HepG2 (cell line): ENCODE measurements around the gene INTS1. TPM values are rescaled to one million over a fixed set of nuclear protein-coding genes. Genes with fewer than 3 reads are reported as not detected.

Experiments
- ATAC-seq: fragments of 200-7000 bp; cut with Tn5 transposase; 3 replicates; pipeline ENCODE4 v1.9.1; 2020; ENCODE audit warnings: mild to moderate bottlenecking, moderate library complexity
- BruUV-seq: library from RNA; stranded (reverse); fragments of 400-500 nt; replicated peaks from 2 replicates; lab custom pipeline; 2021; lab: Mats Ljungman, UMichigan
- CTCF ChIA-PET: fragments of 300-600 bp; formaldehyde crosslinking; extraction: SDS; loops from one replicate; lab custom pipeline; 2021; ENCODE audit warnings: low total read pairs, inconsistent platforms, low intra/inter-chr PET ratio; lab: Yijun Ruan, JAX
- POLR2A ChIA-PET: fragments of 350-600 bp; sonication (Branson Sonifier 250); formaldehyde crosslinking; loops from one replicate; lab custom pipeline; 2020; ENCODE audit warnings: antibody characterized with exemption, inconsistent platforms; lab: Yijun Ruan, JAX
- DNase-seq: peaks from one replicate; pipeline ENCODE4 v3.0.0-alpha.2; 2015; ENCODE audit warnings: low spot score
- FAIRE-seq: peaks from 3 replicates; lab custom pipeline; 2011; peaks lifted over from hg19 to GRCh38; lab: Jason Lieb, UNC
- H2AFZ ChIP-seq: one replicate; pipeline ENCODE4 v1.6.1; 2011; ENCODE audit warnings: low read length, inconsistent platforms
- H3K27ac ChIP-seq: fragments of 300-600 bp; 3 replicates; pipeline ENCODE4 v1.8.0; 2011; ENCODE audit warnings: mixed run types, mild to moderate bottlenecking, mixed read lengths, low read length, inconsistent platforms; ENCODE audit not compliant: insufficient read depth; ENCODE audit errors: extremely low read length
- H3K27me3 ChIP-seq, 2 experiments: fragments of 200-600 bp in 1 of 2; 2 replicates in 1 of 2; 3 replicates in 1 of 2; pipeline versions ENCODE4 v1.6.0 to v1.8.0; 2011; ENCODE audit warnings: low read length in 2 of 2, mild to moderate bottlenecking in 2 of 2, moderate library complexity in 2 of 2, inconsistent platforms in 1 of 2; ENCODE audit not compliant: insufficient read depth in 2 of 2, control insufficient read depth in 1 of 2
- H3K36me3 ChIP-seq, 2 experiments: fragments of 200-600 bp in 1 of 2; replicated peaks in 1 of 2; 2 replicates in 1 of 2; 3 replicates in 1 of 2; pipeline versions ENCODE4 v1.5.1 to v1.8.0; 2011; ENCODE audit warnings: low read length in 2 of 2, inconsistent platforms in 1 of 2; ENCODE audit not compliant: insufficient read depth in 2 of 2, control insufficient read depth in 1 of 2
- H3K4me1 ChIP-seq: 2 replicates; pipeline ENCODE4 v1.5.1; 2012; ENCODE audit warnings: low read length, inconsistent platforms; ENCODE audit not compliant: insufficient read depth
- H3K4me2 ChIP-seq: 2 replicates; pipeline ENCODE4 v1.6.0; 2011; ENCODE audit warnings: low read depth, low read length, inconsistent platforms
- H3K4me3 ChIP-seq, 3 experiments: fragments of 200-600 bp in 1 of 3; sonication (generic), shearing (Covaris generic) in 1 of 3; replicated peaks in 1 of 3; 2 replicates each; pipeline ENCODE4 v1.5.1; 2011 to 2016; ENCODE audit warnings: low read length in 3 of 3, inconsistent platforms in 2 of 3, low read depth in 2 of 3, mild to moderate bottlenecking in 2 of 3, control low read depth in 1 of 3, mixed read lengths in 1 of 3; ENCODE audit not compliant: insufficient read depth in 1 of 3
- H3K79me2 ChIP-seq: one replicate; pipeline ENCODE4 v1.6.1; 2011; ENCODE audit warnings: low read length, inconsistent platforms; ENCODE audit not compliant: insufficient read depth
- H3K9ac ChIP-seq: 2 replicates; pipeline ENCODE4 v1.6.0; 2011; ENCODE audit warnings: mild to moderate bottlenecking, low read depth, low read length, inconsistent platforms; ENCODE audit not compliant: insufficient read depth
- H3K9me3 ChIP-seq: 2 replicates; pipeline ENCODE4 v1.5.1; 2012; ENCODE audit warnings: mild to moderate bottlenecking, low read length
- H4K20me1 ChIP-seq: 2 replicates; pipeline ENCODE4 v1.6.0; 2011; ENCODE audit warnings: inconsistent platforms, mild to moderate bottlenecking, low read length, moderate library complexity; ENCODE audit not compliant: insufficient read depth
- HES4 ChIP-seq: sonication (generic); formaldehyde crosslinking; IDR thresholded peaks from 2 replicates; pipeline ENCODE4 v1.9.0; 2021; ENCODE audit warnings: mild to moderate bottlenecking, missing genetic modification reagents, borderline replicate concordance
- HNRNPL ChIP-seq: fragments of 200-400 bp; formaldehyde crosslinking; IDR thresholded peaks from 2 replicates; pipeline ENCODE4 v1.6.1; 2017; ENCODE audit warnings: mild to moderate bottlenecking, low read depth, low read length
- ZNF329 ChIP-seq: sonication (generic); formaldehyde crosslinking; IDR thresholded peaks from 2 replicates; pipeline ENCODE4 v1.9.0; 2021; ENCODE audit warnings: low read depth, mild to moderate bottlenecking, missing genetic modification reagents
- ZNF547 ChIP-seq: sonication (generic); formaldehyde crosslinking; IDR thresholded peaks from 2 replicates; pipeline ENCODE4 v1.5.1; 2020; ENCODE audit warnings: mild to moderate bottlenecking, missing genetic modification reagents
- WGBS: methylation state at CpG from one replicate; pipeline ENCODE4 v1.1.6; 2017; ENCODE audit warnings: low lambda C conversion rate; 5-methylcytosine and 5-hydroxymethylcytosine counted together
- in situ Hi-C: cut with HindIII; loops from 2 replicates; pipeline ENCODE4 v1.10.0; 2017; ENCODE audit warnings: low pct_unique_long_range_greater_than_20kb; ENCODE audit not compliant: extremely low pct_ligation_motif_present
- intact Hi-C: fragments of 100-400 bp; cut with micrococcal nuclease; formaldehyde crosslinking; loops from one replicate; pipeline ENCODE4 v1.10.0; 2022; ENCODE audit not compliant: unreplicated experiment
- polyA plus RNA-seq, 8 experiments: library from polyadenylated mRNA; depleted of rRNA in 3 of 8; stranded (reverse) in 7 of 8; unstranded in 1 of 8; fragments of >200 nt; fragmentation: Illumina TruSeq in 4 of 8; extraction: Trizol in 4 of 8; gene quantifications; 2 replicates each; pipeline versions ENCODE4 v1.2.1 to v1.2.3, GENCODE V29; 2011 to 2016; ENCODE audit warnings: low read depth in 4 of 8, missing spikeins in 1 of 8, mixed read lengths in 1 of 8; ENCODE audit not compliant: insufficient read depth in 1 of 8
- total RNA-seq, 5 experiments: library from RNA; depleted of rRNA; stranded (reverse); fragments of >200 nt; fragmentation: Illumina TruSeq; extraction: Trizol; gene quantifications; 2 replicates each; pipeline ENCODE4 v1.2.3, GENCODE V29; 2016; ENCODE audit warnings: low read depth in 1 of 5

The INTS1 gene
- total and polyA plus RNA-seq, 2 of the 13 experiments (the other 11 are each of a cell fraction or from before 2014, with no cell fraction given) = 13.7 to 29.0 TPM

DNA sequence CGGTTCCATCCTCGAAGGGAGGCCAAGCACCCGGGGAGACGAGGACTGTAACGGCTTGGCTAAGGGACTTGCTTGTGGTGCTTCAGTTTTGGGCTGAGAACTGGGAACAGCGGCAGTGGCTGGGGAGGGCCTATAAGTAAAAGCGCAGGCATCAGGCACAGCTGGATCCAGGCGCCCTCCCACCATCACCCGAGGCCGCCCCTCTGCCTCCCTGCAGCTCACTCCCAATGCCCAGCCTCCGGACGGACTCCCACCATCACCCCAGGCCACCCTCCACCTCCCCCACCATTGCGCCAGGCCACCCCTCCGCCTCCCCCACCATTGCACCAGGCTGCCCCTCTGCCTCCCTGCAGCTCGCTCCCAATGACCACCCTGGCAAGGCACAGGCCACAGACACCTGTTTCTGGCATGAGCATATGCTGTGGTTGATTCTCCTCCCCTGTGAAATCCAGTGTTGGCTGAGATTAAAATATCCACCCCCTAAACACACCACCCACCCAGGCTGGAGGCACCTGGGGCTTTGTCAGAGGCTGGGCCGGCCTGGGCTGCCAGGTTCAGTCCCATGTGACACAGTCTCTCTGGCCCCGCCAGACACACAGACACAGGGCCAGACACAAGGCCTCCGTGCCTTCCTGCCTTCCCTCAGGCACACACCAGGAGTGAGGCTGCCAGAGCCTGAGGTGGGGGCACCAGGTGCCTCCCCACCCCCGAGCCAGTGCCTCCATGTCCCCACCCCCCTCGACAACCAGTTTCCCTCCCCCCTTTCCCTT lies 61.6 kb downstream of the INTS1 start:
- H3K9me3 ChIP-seq = no peaks in the 10 kb centered on the region
- no TSS peak for BruUV-seq
- FAIRE-seq (no peak), DNase-seq (no peak), ATAC-seq (no peak)
- H3K9ac ChIP-seq = no peak overlapping the region
- no peaks in the 10 kb centered on the region for H3K27me3 ChIP-seq
- in situ Hi-C loops = no loop called here
- 90% methylated on average over 8 of the region's 20 CpGs for WGBS
- TF ChIP-seq ZNF547 (CRISPR knock-in tag) (no peak), ZNF329 (peak; percentile 95)
- H2AFZ ChIP-seq = no peak overlapping the region
- H3K27ac ChIP-seq = no peak overlapping the region
- no peak overlapping the region for H3K4me2 ChIP-seq
- intact Hi-C loops = no loop called here
- H3K4me3 ChIP-seq = no peak overlapping the region
- CTCF ChIA-PET = no interaction called here
- H3K79me2 ChIP-seq = no peaks in the 10 kb centered on the region
- no peaks in the 10 kb centered on the region for H4K20me1 ChIP-seq
- POLR2A ChIA-PET = no interaction called here
- H3K36me3 ChIP-seq = no peaks in the 10 kb centered on the region; a peak in 1 of 5 replicates
- no peaks in the 10 kb centered on the region for H3K4me1 ChIP-seq

DNA sequence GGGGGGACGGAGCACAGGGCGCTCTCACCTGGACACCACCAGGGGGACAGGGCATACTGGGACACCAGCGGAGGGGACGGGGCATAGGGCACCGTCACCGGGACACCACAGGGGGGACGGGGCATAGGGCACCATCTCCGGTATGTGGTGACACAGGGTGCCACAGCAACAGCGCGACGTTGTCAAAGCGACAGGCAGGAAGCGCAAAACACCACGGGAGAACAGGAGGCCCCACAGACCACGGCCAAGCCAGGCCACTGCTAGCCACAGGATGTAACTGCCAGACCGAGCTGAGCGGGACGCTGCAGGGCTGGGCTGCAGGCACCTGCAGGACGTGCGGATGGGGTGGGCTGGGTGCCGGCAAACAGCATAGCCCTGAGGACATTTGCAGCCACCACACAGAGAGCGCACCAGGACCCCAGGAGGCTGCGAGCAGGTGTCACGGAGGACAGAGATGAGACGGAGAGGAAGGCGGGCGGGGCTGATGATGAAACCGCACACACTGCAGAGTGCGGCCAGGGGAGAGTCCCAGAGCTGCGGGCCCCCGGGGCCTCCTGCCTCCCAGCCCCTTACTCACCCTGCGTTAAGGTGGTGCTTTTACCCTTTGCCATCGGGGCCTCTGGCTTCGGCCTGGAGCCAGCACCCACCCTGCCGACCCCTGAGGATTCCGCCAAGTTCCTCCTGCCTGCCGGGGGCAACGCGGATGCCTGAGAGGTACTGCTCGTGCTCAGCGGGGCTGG lies 62.4 kb downstream of the INTS1 start:
- H3K4me1 ChIP-seq = no peaks in the 10 kb centered on the region
- TF ChIP-seq HES4 (no peak), HNRNPL (0 out of 2 replicates have a peak, but pooled peaks have one; percentile 32)
- no peaks in the 10 kb centered on the region for H3K27me3 ChIP-seq
- no peaks in the 10 kb centered on the region for H3K9me3 ChIP-seq
- no peak overlapping the region for H2AFZ ChIP-seq
- in situ Hi-C loops = no loop called here
- WGBS = 95% methylated on average over 25 of the region's 41 CpGs
- intact Hi-C loops = no loop called here
- DNase-seq = no peak
- no TSS peak for BruUV-seq
- no peak overlapping the region for H3K4me2 ChIP-seq
- no peak overlapping the region for H3K4me3 ChIP-seq
- H3K27ac ChIP-seq = no peak overlapping the region
- H3K36me3 ChIP-seq = no peaks in the 10 kb centered on the region; a peak in 1 of 5 replicates
- H4K20me1 ChIP-seq = no peaks in the 10 kb centered on the region
- ChIA-PET POLR2A (no interaction called here), CTCF (no interaction called here)
- no peaks in the 10 kb centered on the region for H3K79me2 ChIP-seq
- FAIRE-seq = no peak
- ATAC-seq = peak; percentile 32
- no peak overlapping the region for H3K9ac ChIP-seq
